ENCODE measurements around the gene PEX7.

The PEX7 gene

GRCh38 chr6:136963259-136963658 lies 140.9 kb downstream of the PEX7 start:
- no peak for DNase-seq
- in situ Hi-C loops (cut with MboI; ENCODE audit: low pct_unique_long_range_greater_than_20kb, low sequenced_read_pairs): no loop called here
